ENCODE measurements around the gene EDC3.

EDC3 gene

DNA sequence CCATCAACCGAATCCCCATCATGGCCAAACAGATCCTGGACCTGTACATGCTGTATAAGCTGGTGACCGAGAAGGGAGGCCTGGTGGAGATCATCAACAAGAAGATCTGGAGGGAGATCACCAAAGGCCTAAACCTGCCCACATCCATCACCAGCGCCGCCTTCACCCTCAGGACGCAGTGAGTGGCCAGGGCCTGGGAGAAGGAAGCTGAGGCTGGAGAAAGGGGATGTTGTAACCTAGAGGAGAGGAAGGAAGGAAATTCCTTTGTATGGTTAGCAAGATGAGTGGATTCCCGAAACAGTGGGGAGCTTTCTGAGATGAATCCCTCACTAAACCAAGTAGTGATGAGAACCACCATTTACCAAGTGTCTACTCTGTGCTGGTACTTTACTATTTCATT, 106.0 kb downstream of the EDC3 start:
- TF ChIP-seq, protein P1, sequence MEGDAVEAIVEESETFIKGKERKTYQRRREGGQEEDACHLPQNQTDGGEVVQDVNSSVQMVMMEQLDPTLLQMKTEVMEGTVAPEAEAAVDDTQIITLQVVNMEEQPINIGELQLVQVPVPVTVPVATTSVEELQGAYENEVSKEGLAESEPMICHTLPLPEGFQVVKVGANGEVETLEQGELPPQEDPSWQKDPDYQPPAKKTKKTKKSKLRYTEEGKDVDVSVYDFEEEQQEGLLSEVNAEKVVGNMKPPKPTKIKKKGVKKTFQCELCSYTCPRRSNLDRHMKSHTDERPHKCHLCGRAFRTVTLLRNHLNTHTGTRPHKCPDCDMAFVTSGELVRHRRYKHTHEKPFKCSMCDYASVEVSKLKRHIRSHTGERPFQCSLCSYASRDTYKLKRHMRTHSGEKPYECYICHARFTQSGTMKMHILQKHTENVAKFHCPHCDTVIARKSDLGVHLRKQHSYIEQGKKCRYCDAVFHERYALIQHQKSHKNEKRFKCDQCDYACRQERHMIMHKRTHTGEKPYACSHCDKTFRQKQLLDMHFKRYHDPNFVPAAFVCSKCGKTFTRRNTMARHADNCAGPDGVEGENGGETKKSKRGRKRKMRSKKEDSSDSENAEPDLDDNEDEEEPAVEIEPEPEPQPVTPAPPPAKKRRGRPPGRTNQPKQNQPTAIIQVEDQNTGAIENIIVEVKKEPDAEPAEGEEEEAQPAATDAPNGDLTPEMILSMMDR (conservative IDR thresholded peaks at IDR 0.05; ENCODE audit: control insufficient read depth, insufficient read depth, low read depth, low read length) = no peak
- no peak for DNase-seq (ENCODE audit: low read depth)
- no peak overlapping the region for H3K4me3 ChIP-seq (ENCODE audit: control insufficient read depth, low read depth, low read length)

DNA sequence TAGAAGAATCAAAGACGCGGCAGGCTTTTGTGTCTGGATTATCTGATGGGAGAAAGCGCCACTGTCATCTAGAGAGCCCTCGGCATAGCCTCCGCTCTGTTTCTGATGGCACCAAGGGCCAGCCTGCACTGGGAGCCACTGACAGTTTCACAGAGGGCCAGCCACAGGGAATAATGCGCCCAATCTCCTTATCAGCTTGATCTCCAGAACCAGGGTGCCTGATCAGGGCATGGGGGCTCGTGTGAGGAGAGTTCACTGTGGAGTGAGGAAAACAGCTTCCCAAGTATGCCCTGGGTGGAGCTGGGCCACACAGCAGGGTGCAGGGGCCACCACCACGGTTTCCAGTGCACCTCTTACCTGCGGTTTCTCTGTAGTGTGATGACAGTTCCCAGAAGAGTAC, 110.0 kb downstream of the EDC3 start:
- no peak overlapping the region for H3K4me3 ChIP-seq (ENCODE audit: control insufficient read depth, low read depth, low read length)
- no peak for DNase-seq (ENCODE audit: low read depth)
- TF ChIP-seq, protein P1 (conservative IDR thresholded peaks at IDR 0.05; ENCODE audit: control insufficient read depth, insufficient read depth, low read depth, low read length) = no peak

DNA sequence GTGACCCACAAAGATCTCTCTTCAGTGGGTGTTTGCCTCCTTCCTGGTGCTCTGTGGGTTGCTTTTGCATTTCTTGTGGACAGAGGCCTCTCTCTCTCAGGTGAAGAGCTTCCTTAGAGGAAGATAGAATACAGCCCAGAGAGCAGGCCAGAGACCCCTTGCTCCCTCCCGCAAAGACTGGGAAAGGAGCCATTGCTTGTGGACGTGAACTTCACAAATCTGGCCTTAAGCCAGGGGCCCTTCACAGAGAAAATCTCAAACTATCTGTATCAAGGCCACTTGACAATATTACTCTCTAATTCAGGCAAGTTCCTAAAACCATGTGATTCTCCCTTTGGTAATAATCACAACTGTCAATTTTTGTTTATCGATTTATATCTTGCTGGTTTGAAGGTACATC, 110.6 kb downstream of the EDC3 start:
- DNase-seq (ENCODE audit: low read depth) = no peak
- TF ChIP-seq, protein P1 (conservative IDR thresholded peaks at IDR 0.05; ENCODE audit: control insufficient read depth, insufficient read depth, low read depth, low read length) = no peak
- H3K4me3 ChIP-seq (ENCODE audit: control insufficient read depth, low read depth, low read length) = no peak overlapping the region

DNA sequence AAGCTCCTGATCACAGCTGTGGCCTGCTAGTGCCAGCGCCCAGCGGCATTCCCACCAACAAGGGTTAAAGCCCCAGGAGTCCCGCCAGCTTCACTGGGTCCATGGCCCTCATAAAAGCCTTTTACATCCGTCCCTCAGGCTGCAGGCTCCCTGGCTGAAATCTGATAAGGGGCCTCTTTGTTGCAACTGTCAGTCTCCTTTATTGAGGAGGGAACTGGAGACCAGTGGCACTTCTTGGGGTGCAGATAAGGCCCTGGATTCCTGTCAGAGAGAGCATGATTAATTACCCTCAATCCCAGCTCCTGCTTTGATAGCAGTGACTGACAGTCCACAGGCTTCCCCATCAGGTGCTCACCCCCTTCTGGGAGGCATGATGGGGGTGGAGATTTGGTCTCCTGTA, 111.0 kb downstream of the EDC3 start:
- no peak for DNase-seq (ENCODE audit: low read depth)
- TF ChIP-seq, protein P1 (conservative IDR thresholded peaks at IDR 0.05; ENCODE audit: control insufficient read depth, insufficient read depth, low read depth, low read length) = no peak
- no peak overlapping the region for H3K4me3 ChIP-seq (ENCODE audit: control insufficient read depth, low read depth, low read length)

DNA sequence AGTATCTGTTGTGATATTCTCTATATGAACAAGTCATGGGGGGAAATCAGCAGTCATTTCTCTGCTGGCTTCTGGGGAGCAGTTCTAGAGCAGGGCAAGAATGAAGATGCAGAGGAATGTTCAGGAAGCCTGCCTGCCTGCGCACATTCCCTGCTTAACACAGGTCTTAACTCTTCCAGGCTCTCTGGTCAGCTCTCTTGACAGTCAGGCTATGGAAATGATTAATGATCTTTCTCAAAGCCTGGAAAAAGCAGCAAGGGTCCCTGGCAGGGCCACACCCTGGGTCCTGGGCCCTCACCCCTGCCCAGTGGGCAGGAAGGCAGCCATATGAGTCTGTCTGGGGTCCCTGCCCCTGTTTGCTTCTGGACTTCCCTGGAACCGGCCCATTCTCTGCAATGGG, 111.6 kb downstream of the EDC3 start:
- H3K4me3 ChIP-seq (ENCODE audit: control insufficient read depth, low read depth, low read length) = no peak overlapping the region
- TF ChIP-seq, protein P1 (conservative IDR thresholded peaks at IDR 0.05; ENCODE audit: control insufficient read depth, insufficient read depth, low read depth, low read length) = no peak
- DNase-seq (ENCODE audit: low read depth) = no peak

Data from fibroblast of mammary gland (primary cell).